ENCODE measurements around the gene TMEM272. TPM values are rescaled to one million over a fixed set of nuclear protein-coding genes. Genes with fewer than 3 reads are reported as not detected.

The TMEM272 gene
- total and polyA plus RNA-seq, 2 of the 13 experiments (the other 11 are each of a cell fraction or from before 2014, with no cell fraction given) = 0.37 to 0.62 TPM

- TF ChIP-seq ZNF563 (CRISPR knock-in tag; IDR thresholded peaks at IDR 0.05) = no peak
Measured at GRCh38 chr13:51818781-51819511, 26.0 kb downstream of the TMEM272 start (continued).

- Histone ChIP-seq H3K36me3 (replicated peaks in 1 of 2; ENCODE audit: control insufficient read depth in 1 of 2, insufficient read depth in 2 of 2, low read length in 2 of 2) (no peaks in the 10 kb centered on the region), H3K4me1 (ENCODE audit: insufficient read depth, low read length) (peaks cover 14% of the 10 kb centered on the region), H3K9ac (ENCODE audit: insufficient read depth, low read depth, low read length) (no peak overlapping the region), H3K27ac (ENCODE audit: extremely low read length, insufficient read depth, low read length) (no peak overlapping the region), H4K20me1 (ENCODE audit: insufficient read depth, low read length) (no peaks in the 10 kb centered on the region), H2AFZ (ENCODE audit: low read length) (no peak overlapping the region), H3K27me3 (ENCODE audit: control insufficient read depth in 1 of 2, insufficient read depth in 2 of 2, low read length in 2 of 2) (no peaks in the 10 kb centered on the region), H3K4me3 (replicated peaks in 1 of 3; ENCODE audit: insufficient read depth in 1 of 3, low read depth in 2 of 3, low read length in 3 of 3) (no peak overlapping the region), H3K4me2 (ENCODE audit: low read depth, low read length) (no peak overlapping the region), H3K79me2 (ENCODE audit: insufficient read depth, low read length) (no peaks in the 10 kb centered on the region), H3K9me3 (ENCODE audit: low read length) (no peaks in the 10 kb centered on the region)
- no peak for FAIRE-seq
- no TSS peak for BruUV-seq (replicated peaks)
- ChIA-PET CTCF (ENCODE audit: low intra/inter-chr PET ratio, low total read pairs) (no interaction called here), POLR2A (no interaction called here)
- ATAC-seq = no peak
- intact Hi-C loops (cut with micrococcal nuclease; ENCODE audit: unreplicated experiment) (no loop called here), in situ Hi-C loops (cut with HindIII; ENCODE audit: extremely low pct_ligation_motif_present, low pct_unique_long_range_greater_than_20kb) (loop anchor here (10.0 kb wide), 1 partner anchor 307 kb away; the partner anchor contains the start of gene NEK5)
- TF ChIP-seq NAIF1 (CRISPR knock-in tag; IDR thresholded peaks at IDR 0.05; ENCODE audit: borderline replicate concordance) (no peak), LCORL (IDR thresholded peaks at IDR 0.05) (no peak), LCORL (CRISPR knock-in tag; IDR thresholded peaks at IDR 0.05) (no peak), STAT6 (CRISPR knock-in tag; IDR thresholded peaks at IDR 0.05; ENCODE audit: borderline replicate concordance) (no peak), RARA (CRISPR knock-in tag; IDR thresholded peaks at IDR 0.05) (no peak), ETV6 (CRISPR knock-in tag; conservative IDR thresholded peaks at IDR 0.05) (no peak), FOXA1 (IDR thresholded peaks at IDR 0.05) (no peak), FOXA1 (CRISPR knock-in tag; IDR thresholded peaks at IDR 0.05) (no peak), HOMEZ (CRISPR knock-in tag; IDR thresholded peaks at IDR 0.05; ENCODE audit: low read depth) (no peak), ZNF296 (CRISPR knock-in tag; conservative IDR thresholded peaks at IDR 0.05) (no peak), MLLT10 (CRISPR knock-in tag; IDR thresholded peaks at IDR 0.05) (no peak), ZNF724P (CRISPR knock-in tag; IDR thresholded peaks at IDR 0.05; ENCODE audit: borderline replicate concordance) (no peak), HCFC1 (IDR thresholded peaks at IDR 0.05; ENCODE audit: low read depth, low read length) (no peak), ZBTB44 (CRISPR knock-in tag; IDR thresholded peaks at IDR 0.05) (no peak), RFX3 (CRISPR knock-in tag; IDR thresholded peaks at IDR 0.05) (no peak), NFYB (CRISPR knock-in tag; IDR thresholded peaks at IDR 0.05) (no peak), SOX5 (CRISPR knock-in tag; IDR thresholded peaks at IDR 0.05; ENCODE audit: borderline replicate concordance) (no peak), TAF1 (CRISPR knock-in tag; IDR thresholded peaks at IDR 0.05) (no peak)
- 88% methylated on average over 4 of the region's 4 CpGs for WGBS (ENCODE audit: low lambda C conversion rate)
- no peak for DNase-seq (ENCODE audit: low spot score)
Measured at GRCh38 chr13:51818276-51818675, 26.7 kb downstream of the TMEM272 start.

All from HepG2 (cell line).